CD14-positive monocyte (primary cell): Measurements from ENCODE around the gene C9orf57. TPM values are rescaled to one million over a fixed set of nuclear protein-coding genes. Genes with fewer than 3 reads are reported as not detected.

Source experiments
- DNase-seq, 3 donors: peaks; one replicate each; pipeline ENCODE4 v3.0.0-alpha.2; 2011 to 2022
- H2AFZ ChIP-seq: 2 replicates; pipeline ENCODE4 v1.6.0; 2012; ENCODE audit warnings: mild to moderate bottlenecking, low read depth, low read length, inconsistent platforms; ENCODE audit not compliant: insufficient read depth, poor library complexity, severe bottlenecking
- H3K27ac ChIP-seq, 2 donors: 1 replicate in 1 of 2; 2 replicates in 1 of 2; pipeline ENCODE4 v1.5.1; 2012 to 2013; ENCODE audit warnings: low read length in 2 of 2, control low read depth in 1 of 2, inconsistent platforms in 1 of 2, low read depth in 1 of 2, mild to moderate bottlenecking in 1 of 2
- H3K27me3 ChIP-seq, 2 donors: one replicate each; pipeline versions ENCODE4 v1.6.0 to v1.6.1; 2011 to 2013; ENCODE audit warnings: low read length in 2 of 2; ENCODE audit not compliant: control insufficient read depth in 2 of 2, insufficient read depth in 2 of 2
- H3K36me3 ChIP-seq, 2 donors: replicated peaks in 1 of 2; 1 replicate in 1 of 2; 2 replicates in 1 of 2; pipeline versions ENCODE4 v1.5.1 to v1.6.1; 2012 to 2013; ENCODE audit warnings: low read length in 2 of 2, control low read depth in 1 of 2, inconsistent platforms in 1 of 2, mild to moderate bottlenecking in 1 of 2; ENCODE audit not compliant: insufficient read depth in 2 of 2, control insufficient read depth in 1 of 2
- H3K4me1 ChIP-seq, 2 donors: 1 replicate in 1 of 2; 2 replicates in 1 of 2; pipeline versions ENCODE4 v1.5.1 to v1.6.1; 2012 to 2013; ENCODE audit warnings: low read length in 2 of 2, control low read depth in 1 of 2, inconsistent platforms in 1 of 2, mild to moderate bottlenecking in 1 of 2, moderate library complexity in 1 of 2; ENCODE audit not compliant: insufficient read depth in 2 of 2, control insufficient read depth in 1 of 2
- H3K4me2 ChIP-seq: replicated peaks from 2 replicates; pipeline ENCODE3; 2012; ENCODE audit warnings: low read length, moderate library complexity, mild to moderate bottlenecking; ENCODE audit not compliant: poor library complexity, severe bottlenecking; ENCODE audit errors: extremely low read depth
- H3K4me3 ChIP-seq, 3 experiments: fragments of 200-600 bp in 1 of 3; sonication (generic) in 1 of 3; replicated peaks in 1 of 3; 1 replicate in 2 of 3; 2 replicates in 1 of 3; pipeline ENCODE4 v1.5.1; 2011 to 2013; ENCODE audit warnings: low read length in 3 of 3, mild to moderate bottlenecking in 3 of 3, control low read depth in 2 of 3, low read depth in 2 of 3, inconsistent platforms in 1 of 3, moderate library complexity in 1 of 3
- H3K79me2 ChIP-seq: 2 replicates; pipeline ENCODE4 v1.6.0; 2012; ENCODE audit warnings: mild to moderate bottlenecking, control low read depth, inconsistent platforms, low read length, moderate library complexity; ENCODE audit not compliant: insufficient read depth
- H3K9ac ChIP-seq: 2 replicates; pipeline ENCODE4 v1.6.0; 2017; ENCODE audit warnings: low read length, mild to moderate bottlenecking; ENCODE audit not compliant: insufficient read depth, poor library complexity, severe bottlenecking
- H3K9me3 ChIP-seq, 2 donors: replicated peaks in 1 of 2; 1 replicate in 1 of 2; 2 replicates in 1 of 2; pipeline versions ENCODE4 v1.5.1 to v1.6.1; 2012 to 2013; ENCODE audit warnings: low read length in 2 of 2, control low read depth in 1 of 2; ENCODE audit not compliant: control insufficient read depth in 1 of 2, insufficient read depth in 1 of 2
- H4K20me1 ChIP-seq: 2 replicates; pipeline ENCODE4 v1.6.0; 2012; ENCODE audit warnings: mild to moderate bottlenecking, low read length, control low read depth, moderate library complexity; ENCODE audit not compliant: insufficient read depth
- H3K27ac Mint-ChIP-seq, 7 donors: one replicate each; pipeline ENCODE4 v1.8.0; 2020; ENCODE audit warnings: mild to moderate bottlenecking in 7 of 7, mixed read lengths in 7 of 7, moderate library complexity in 6 of 7, inconsistent platforms in 2 of 7
- H3K27me3 Mint-ChIP-seq, 3 donors: one replicate each; pipeline ENCODE4 v1.8.0; 2021 to 2022; ENCODE audit warnings: low read depth in 3 of 3, mild to moderate bottlenecking in 3 of 3, mixed read lengths in 3 of 3, moderate library complexity in 3 of 3, inconsistent platforms in 1 of 3
- H3K36me3 Mint-ChIP-seq, 2 donors: one replicate each; pipeline ENCODE4 v1.8.0; 2020; ENCODE audit warnings: mixed read lengths in 2 of 2, inconsistent platforms in 1 of 2, mild to moderate bottlenecking in 1 of 2
- H3K4me1 Mint-ChIP-seq: one replicate; pipeline ENCODE4 v1.8.0; 2020; ENCODE audit warnings: mild to moderate bottlenecking, mixed read lengths
- H3K4me3 Mint-ChIP-seq, 2 donors: one replicate each; pipeline ENCODE4 v1.8.0; 2020; ENCODE audit warnings: mild to moderate bottlenecking in 2 of 2, mixed read lengths in 2 of 2, moderate library complexity in 1 of 2
- H3K9me3 Mint-ChIP-seq, 7 donors: one replicate each; pipeline ENCODE4 v1.8.0; 2020 to 2022; ENCODE audit warnings: mixed read lengths in 7 of 7, mild to moderate bottlenecking in 6 of 7, moderate library complexity in 6 of 7, inconsistent platforms in 2 of 7
- CTCF ChIP-seq: fragments of 200-600 bp; IDR thresholded peaks from one replicate; pipeline ENCODE4 v1.8.0; 2022; ENCODE audit warnings: antibody characterized with exemption, mild to moderate bottlenecking
- WGBS: methylation state at CpG from one replicate; pipeline ENCODE4 v1.1.5; 2013; ENCODE audit warnings: missing lambda C conversion rate; ENCODE audit not compliant: insufficient coverage; 5-methylcytosine and 5-hydroxymethylcytosine counted together
- intact Hi-C, 2 donors: fragments of 100-400 bp; cut with micrococcal nuclease; formaldehyde crosslinking; loops; one replicate each; pipeline versions ENCODE4 v1.15.0 to v1.15.1; 2023
- polyA plus RNA-seq, 3 donors: library from polyadenylated mRNA; depleted of rRNA in 1 of 3; unstranded in 2 of 3; stranded (reverse) in 1 of 3; fragments of 300-500 nt in 2 of 3; fragments of >200 nt in 1 of 3; fragmentation: Illumina TruSeq in 2 of 3; gene quantifications; 1 replicate in 2 of 3; 2 replicates in 1 of 3; pipeline ENCODE4 v1.2.3, GENCODE V29; 2012 to 2021

Gene C9orf57
- polyA plus RNA-seq, 3 donors, result not detected

GRCh38 chr9:72092820-72093219, 32.4 kb upstream of the C9orf57 start:
- Mint-ChIP-seq H3K27me3 (peaks cover 0 to 4% (median 2%) of the 10 kb centered on the region in 3 donors), H3K36me3 (no peaks in the 10 kb centered on the region), H3K4me3 (no peak overlapping the region), H3K9me3 (peaks cover 0 to 9% (median 2%) of the 10 kb centered on the region in 7 donors), H3K27ac (no peak overlapping the region), H3K4me1 (no peaks in the 10 kb centered on the region)
- 60% methylated on average over 1 of the region's 6 CpGs for WGBS
- no peak overlapping the region for H3K9ac ChIP-seq
- H3K4me3 ChIP-seq, result no peak overlapping the region
- H3K27me3 ChIP-seq, result no peaks in the 10 kb centered on the region
- H3K4me2 ChIP-seq, result no peak overlapping the region
- DNase-seq, result no peak
- no peak overlapping the region for H2AFZ ChIP-seq
- no peaks in the 10 kb centered on the region for H4K20me1 ChIP-seq
- H3K79me2 ChIP-seq, result no peaks in the 10 kb centered on the region
- peaks cover 0 to 4% of the 10 kb centered on the region in 2 donors for H3K9me3 ChIP-seq
- intact Hi-C loops, result no loop called here
- no peak for TF ChIP-seq CTCF
- no peak overlapping the region for H3K27ac ChIP-seq
- no peaks in the 10 kb centered on the region for H3K36me3 ChIP-seq
- H3K4me1 ChIP-seq, result no peaks in the 10 kb centered on the region

- Histone ChIP-seq H3K4me3 (no peak overlapping the region), H3K79me2 (no peaks in the 10 kb centered on the region), H3K27ac (no peak overlapping the region), H3K4me2 (no peak overlapping the region), H3K4me1 (no peaks in the 10 kb centered on the region), H2AFZ (no peak overlapping the region), H3K9me3 (peaks cover 0 to 4% of the 10 kb centered on the region in 2 donors), H3K27me3 (no peaks in the 10 kb centered on the region), H3K9ac (no peak overlapping the region), H4K20me1 (no peaks in the 10 kb centered on the region), H3K36me3 (no peaks in the 10 kb centered on the region)
- DNase-seq, result no peak
- H3K36me3 Mint-ChIP-seq, result no peaks in the 10 kb centered on the region
- no peak overlapping the region for H3K27ac Mint-ChIP-seq
- H3K4me1 Mint-ChIP-seq, result no peaks in the 10 kb centered on the region
- no peak for TF ChIP-seq CTCF
- H3K27me3 Mint-ChIP-seq, result peaks cover 0 to 2% (median 1%) of the 10 kb centered on the region in 3 donors
- no CpG with 5 or more reads among the region's 2 CpGs for WGBS
- intact Hi-C loops, result no loop called here
- peaks cover 0 to 9% (median 0%) of the 10 kb centered on the region in 7 donors for H3K9me3 Mint-ChIP-seq
- no peak overlapping the region for H3K4me3 Mint-ChIP-seq
These were observed 29.2 kb upstream of the C9orf57 start for GRCh38 chr9:72089451-72090130.
